ENCODE results near the gene GRID1. TPM values are rescaled to one million over a fixed set of nuclear protein-coding genes. Genes with fewer than 3 reads are reported as not detected.

GRID1 gene
- total RNA-seq, 1 donor from 2014 or later = 0.22 TPM

DNA sequence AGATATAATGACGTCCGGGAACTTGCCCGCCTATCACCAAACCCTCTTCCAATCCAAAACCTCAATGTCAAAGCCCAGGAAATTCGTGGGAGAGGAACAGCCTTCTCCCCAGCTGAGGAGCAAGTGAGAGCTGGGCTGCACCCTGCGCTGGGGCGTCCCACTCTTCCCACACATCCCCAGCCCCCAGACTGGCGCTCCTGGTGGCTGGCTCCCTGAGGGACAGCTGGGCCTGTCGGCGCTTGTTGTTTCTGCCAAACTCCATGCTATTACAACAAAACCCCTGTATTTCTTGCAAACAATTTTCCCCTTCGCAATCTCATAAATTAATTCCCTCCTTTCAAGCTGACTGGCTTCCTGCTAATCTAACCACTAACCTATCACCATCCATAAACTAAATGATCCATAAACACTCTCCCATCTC is 53.0 kb downstream of the GRID1 start:
- no peak overlapping the region for H3K27ac Mint-ChIP-seq
- no peaks in the 10 kb centered on the region for H3K9me3 Mint-ChIP-seq (ENCODE audit: low read depth)
- H3K4me3 Mint-ChIP-seq (ENCODE audit: low read depth) = no peak overlapping the region
- no peaks in the 10 kb centered on the region for H3K4me1 Mint-ChIP-seq (ENCODE audit: low read depth)
- TF ChIP-seq, protein P1, sequence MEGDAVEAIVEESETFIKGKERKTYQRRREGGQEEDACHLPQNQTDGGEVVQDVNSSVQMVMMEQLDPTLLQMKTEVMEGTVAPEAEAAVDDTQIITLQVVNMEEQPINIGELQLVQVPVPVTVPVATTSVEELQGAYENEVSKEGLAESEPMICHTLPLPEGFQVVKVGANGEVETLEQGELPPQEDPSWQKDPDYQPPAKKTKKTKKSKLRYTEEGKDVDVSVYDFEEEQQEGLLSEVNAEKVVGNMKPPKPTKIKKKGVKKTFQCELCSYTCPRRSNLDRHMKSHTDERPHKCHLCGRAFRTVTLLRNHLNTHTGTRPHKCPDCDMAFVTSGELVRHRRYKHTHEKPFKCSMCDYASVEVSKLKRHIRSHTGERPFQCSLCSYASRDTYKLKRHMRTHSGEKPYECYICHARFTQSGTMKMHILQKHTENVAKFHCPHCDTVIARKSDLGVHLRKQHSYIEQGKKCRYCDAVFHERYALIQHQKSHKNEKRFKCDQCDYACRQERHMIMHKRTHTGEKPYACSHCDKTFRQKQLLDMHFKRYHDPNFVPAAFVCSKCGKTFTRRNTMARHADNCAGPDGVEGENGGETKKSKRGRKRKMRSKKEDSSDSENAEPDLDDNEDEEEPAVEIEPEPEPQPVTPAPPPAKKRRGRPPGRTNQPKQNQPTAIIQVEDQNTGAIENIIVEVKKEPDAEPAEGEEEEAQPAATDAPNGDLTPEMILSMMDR (IDR thresholded peaks at IDR 0.05; ENCODE audit: unreplicated experiment) = no peak
- no peaks in the 10 kb centered on the region for H3K36me3 Mint-ChIP-seq (ENCODE audit: insufficient read depth)
- DNase-seq (ENCODE audit: low spot score, unreplicated experiment) = no peak
- H3K27me3 Mint-ChIP-seq = peaks cover 35% of the 10 kb centered on the region

DNA sequence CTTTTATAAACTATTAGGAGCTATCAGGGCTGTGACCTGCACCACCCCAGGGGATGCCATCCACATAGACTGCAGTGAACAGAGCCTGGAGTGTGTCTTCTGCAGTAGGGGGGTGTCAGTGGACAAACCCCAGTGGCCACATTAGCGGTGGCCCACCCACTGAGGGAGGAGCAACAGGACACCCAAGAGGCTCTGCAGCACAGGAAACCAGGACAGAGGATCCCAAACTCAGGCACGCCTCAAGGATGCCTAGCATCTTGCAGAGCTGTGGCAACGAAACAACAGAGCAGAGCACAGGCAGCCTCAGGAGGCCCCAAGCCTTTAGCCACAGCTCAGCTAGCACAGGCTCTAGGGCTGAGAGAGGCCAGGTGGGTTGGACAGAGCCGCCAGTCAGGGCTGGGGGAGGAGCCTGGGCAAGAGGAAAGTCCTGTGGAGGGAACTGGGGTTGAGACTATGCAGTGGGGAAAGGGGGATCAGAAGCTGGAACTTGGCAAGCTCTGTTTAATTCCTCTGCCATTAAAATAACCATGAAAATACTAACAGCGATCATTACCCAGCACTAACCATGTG is 53.8 kb downstream of the GRID1 start:
- H3K36me3 Mint-ChIP-seq (ENCODE audit: insufficient read depth) = no peaks in the 10 kb centered on the region
- no peaks in the 10 kb centered on the region for H3K9me3 Mint-ChIP-seq (ENCODE audit: low read depth)
- H3K27me3 Mint-ChIP-seq = peaks cover 43% of the 10 kb centered on the region
- no peak overlapping the region for H3K27ac Mint-ChIP-seq
- H3K4me1 Mint-ChIP-seq (ENCODE audit: low read depth) = no peaks in the 10 kb centered on the region
- no peak for DNase-seq (ENCODE audit: low spot score, unreplicated experiment)
- H3K4me3 Mint-ChIP-seq (ENCODE audit: low read depth) = no peak overlapping the region
- TF ChIP-seq, protein P1 (IDR thresholded peaks at IDR 0.05; ENCODE audit: unreplicated experiment) = no peak

DNA sequence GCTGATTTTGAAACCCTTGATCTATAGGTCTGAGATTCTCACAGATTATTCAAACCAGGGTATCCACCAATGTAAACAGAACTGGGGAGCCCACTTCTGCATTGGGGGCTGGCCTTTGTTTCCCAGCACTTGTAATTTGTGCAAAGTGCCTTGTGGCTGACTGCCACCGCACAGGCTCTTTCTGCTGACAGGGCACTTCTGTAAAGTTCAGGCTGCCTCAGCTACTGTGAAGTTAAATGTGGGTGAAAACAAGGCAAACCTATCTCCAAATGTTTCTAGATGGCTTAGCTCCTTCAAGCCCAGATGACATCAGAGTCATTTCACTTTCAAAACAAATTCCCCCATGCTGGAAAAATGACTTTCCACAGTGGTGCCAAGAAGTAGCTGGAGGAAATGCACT is 54.7 kb downstream of the GRID1 start:
- TF ChIP-seq, protein P1 (IDR thresholded peaks at IDR 0.05; ENCODE audit: unreplicated experiment) = no peak
- H3K9me3 Mint-ChIP-seq (ENCODE audit: low read depth) = no peaks in the 10 kb centered on the region
- H3K4me3 Mint-ChIP-seq (ENCODE audit: low read depth) = no peak overlapping the region
- no peaks in the 10 kb centered on the region for H3K36me3 Mint-ChIP-seq (ENCODE audit: insufficient read depth)
- H3K4me1 Mint-ChIP-seq (ENCODE audit: low read depth) = no peaks in the 10 kb centered on the region
- peaks cover 43% of the 10 kb centered on the region for H3K27me3 Mint-ChIP-seq
- no peak for DNase-seq (ENCODE audit: low spot score, unreplicated experiment)
- H3K27ac Mint-ChIP-seq = no peak overlapping the region

DNA sequence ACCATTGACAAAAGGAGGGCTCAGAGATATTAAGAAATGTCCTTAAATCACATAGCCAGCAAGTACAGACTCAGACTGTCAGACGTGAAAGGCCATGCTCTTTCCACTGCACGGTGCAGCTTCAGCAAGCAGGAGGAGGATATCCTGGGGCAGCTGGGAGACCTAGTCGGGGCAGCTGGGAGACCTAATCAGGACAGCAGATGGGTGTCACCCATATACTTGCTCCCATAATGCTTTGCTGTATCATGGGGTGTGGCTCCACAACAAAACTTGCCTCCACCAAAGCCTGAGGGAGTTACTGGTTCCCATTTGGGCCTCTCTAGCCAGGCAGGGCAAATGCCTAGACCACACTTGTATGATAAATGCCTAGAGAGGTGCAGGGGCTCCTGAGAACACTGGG is 55.4 kb downstream of the GRID1 start:
- H3K27ac Mint-ChIP-seq = no peak overlapping the region
- TF ChIP-seq, protein P1 (IDR thresholded peaks at IDR 0.05; ENCODE audit: unreplicated experiment) = no peak
- no peak overlapping the region for H3K4me3 Mint-ChIP-seq (ENCODE audit: low read depth)
- H3K9me3 Mint-ChIP-seq (ENCODE audit: low read depth) = no peaks in the 10 kb centered on the region
- H3K36me3 Mint-ChIP-seq (ENCODE audit: insufficient read depth) = no peaks in the 10 kb centered on the region
- no peak for DNase-seq (ENCODE audit: low spot score, unreplicated experiment)
- H3K4me1 Mint-ChIP-seq (ENCODE audit: low read depth) = no peaks in the 10 kb centered on the region
- H3K27me3 Mint-ChIP-seq = peaks cover 41% of the 10 kb centered on the region

DNA sequence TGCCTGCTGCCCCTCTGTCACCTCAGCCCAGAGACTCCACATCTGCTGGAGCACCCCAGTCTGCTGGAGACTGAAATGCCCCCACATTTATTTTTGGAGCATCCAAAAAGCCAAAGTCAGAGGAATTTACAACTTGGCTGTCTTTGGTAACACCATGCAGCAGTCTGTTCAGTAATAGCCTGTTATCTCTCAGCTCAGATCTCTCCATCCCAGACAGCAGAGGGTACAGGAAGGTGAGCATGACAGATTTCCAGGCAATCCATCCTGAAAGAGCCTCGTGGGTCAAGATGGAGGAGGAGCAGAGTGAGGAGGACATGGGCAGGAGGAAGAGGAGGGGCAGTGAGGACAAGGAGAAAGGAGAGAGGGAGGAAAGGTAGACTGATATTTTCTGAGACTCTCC is 55.9 kb downstream of the GRID1 start:
- Mint-ChIP-seq H3K36me3 (ENCODE audit: insufficient read depth) (no peaks in the 10 kb centered on the region), H3K27me3 (peaks cover 36% of the 10 kb centered on the region), H3K27ac (no peak overlapping the region), H3K4me3 (ENCODE audit: low read depth) (no peak overlapping the region), H3K9me3 (ENCODE audit: low read depth) (no peaks in the 10 kb centered on the region), H3K4me1 (ENCODE audit: low read depth) (no peaks in the 10 kb centered on the region)
- TF ChIP-seq, protein P1 (IDR thresholded peaks at IDR 0.05; ENCODE audit: unreplicated experiment) = no peak
- no peak for DNase-seq (ENCODE audit: low spot score, unreplicated experiment)

All from progenitor cell of endocrine pancreas (in vitro differentiated cells).